Non-pigmented ciliary epithelial cell (primary cell): ENCODE measurements around the gene SRD5A1.

Experiments used
- DNase-seq: peaks from one replicate; pipeline ENCODE4 v3.0.0-alpha.2; 2010; ENCODE audit warnings: low read depth

SRD5A1 gene

GRCh38 chr5:6632888-6633468, at the start of gene SRD5A1, which contains the start of gene NSUN2:
TSS of gene SRD5A1 (plus strand) at chr5:6633440. CDS start at chr5:6633577, 137 bp downstream.
TSS of gene NSUN2 (minus strand) at chr5:6633044. CDS start at chr5:6632979, 65 bp downstream.
- DNase-seq: peak; percentile 54

- DNase-seq: no peak
Observed at GRCh38 chr5:6584101-6584645, 49.1 kb upstream of the SRD5A1 start.

GRCh38 chr5:6584727-6585126, 48.5 kb upstream of the SRD5A1 start:
- no peak for DNase-seq

GRCh38 chr5:6585168-6585567, 48.1 kb upstream of the SRD5A1 start:
- no peak for DNase-seq

GRCh38 chr5:6585939-6586646, 47.1 kb upstream of the SRD5A1 start:
- DNase-seq: no peak

- DNase-seq: no peak
Observed at GRCh38 chr5:6586647-6587042, 46.6 kb upstream of the SRD5A1 start.

GRCh38 chr5:6587171-6587570, 46.1 kb upstream of the SRD5A1 start:
- DNase-seq: no peak

- no peak for DNase-seq
Observed at GRCh38 chr5:6590581-6590980, 42.7 kb upstream of the SRD5A1 start.

- no peak for DNase-seq
Observed at GRCh38 chr5:6591671-6592288, 41.5 kb upstream of the SRD5A1 start.

- no peak for DNase-seq
Observed at GRCh38 chr5:6592601-6593000, 40.6 kb upstream of the SRD5A1 start.

GRCh38 chr5:6593148-6594016, 39.9 kb upstream of the SRD5A1 start:
- no peak for DNase-seq

GRCh38 chr5:6594066-6594465, 39.2 kb upstream of the SRD5A1 start:
- no peak for DNase-seq

GRCh38 chr5:6595405-6595804, 37.8 kb upstream of the SRD5A1 start:
- no peak for DNase-seq

GRCh38 chr5:6596388-6596787, 36.9 kb upstream of the SRD5A1 start:
- no peak for DNase-seq

GRCh38 chr5:6597557-6597956, 35.7 kb upstream of the SRD5A1 start:
- DNase-seq: no peak

GRCh38 chr5:6598351-6598900, 34.8 kb upstream of the SRD5A1 start:
- DNase-seq: no peak

- no peak for DNase-seq
Observed at GRCh38 chr5:6599739-6600138, 33.5 kb upstream of the SRD5A1 start.

- no peak for DNase-seq
Observed at GRCh38 chr5:6601271-6601670, 32.0 kb upstream of the SRD5A1 start.

- no peak for DNase-seq
Observed at GRCh38 chr5:6601816-6602215, 31.4 kb upstream of the SRD5A1 start.

- DNase-seq: no peak
Observed at GRCh38 chr5:6602441-6602840, 30.8 kb upstream of the SRD5A1 start.

GRCh38 chr5:6603643-6604042, 29.6 kb upstream of the SRD5A1 start:
- DNase-seq: no peak

GRCh38 chr5:6604341-6604740, 28.9 kb upstream of the SRD5A1 start:
- DNase-seq: no peak
